HuH-7.5 (cell line): ENCODE data around the gene FBN1.

Experiments used
- DNase-seq: peaks from one replicate; pipeline ENCODE4 v3.0.0; 2011; ENCODE audit warnings: low spot score

FBN1 gene

DNA sequence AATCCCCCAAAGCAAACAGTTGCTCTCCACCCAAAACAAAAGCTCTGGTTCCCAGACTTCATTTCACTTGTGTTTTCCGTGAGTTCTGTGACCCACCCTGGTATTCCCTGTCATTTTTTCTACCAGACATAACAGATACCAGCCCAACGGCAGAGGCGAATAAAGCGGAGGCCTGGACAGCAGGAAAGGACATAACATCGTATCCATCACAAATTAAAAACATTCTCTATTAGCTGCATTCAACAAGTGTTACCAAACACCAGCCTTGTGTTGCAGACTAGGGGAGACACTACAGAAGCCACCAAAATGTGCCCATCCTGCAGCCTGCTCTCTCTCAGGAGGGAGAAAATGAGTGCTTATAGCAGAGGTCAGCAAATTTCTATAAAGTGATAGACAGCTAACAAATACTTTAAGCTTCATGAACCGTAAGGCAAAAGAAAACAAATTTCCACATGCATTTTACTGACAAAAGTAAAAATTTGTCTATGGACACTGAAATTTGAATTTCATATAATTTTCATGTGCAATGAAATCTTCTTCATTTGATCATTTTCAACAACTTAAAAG, 7.1 kb upstream of the FBN1 start:
- no peak for DNase-seq

DNA sequence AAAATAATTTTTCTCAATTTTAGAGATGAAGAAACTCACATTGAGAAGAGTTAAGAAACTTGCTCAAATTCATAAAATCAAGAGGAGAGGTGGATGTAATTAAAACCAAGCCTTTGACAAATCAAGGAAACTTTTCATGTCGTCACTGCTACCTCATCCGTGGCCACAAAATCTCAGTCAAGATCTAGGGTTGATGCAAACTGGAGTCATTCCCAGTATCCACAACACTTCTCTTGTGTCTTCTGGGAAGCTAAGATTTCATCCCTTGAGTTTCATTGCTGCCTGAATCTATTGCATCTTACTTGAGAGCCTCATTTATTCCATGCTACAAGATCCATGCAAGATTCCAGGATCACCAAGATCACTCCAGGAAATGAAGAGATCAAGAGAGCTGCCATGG, 5.4 kb upstream of the FBN1 start:
- no peak for DNase-seq

DNA sequence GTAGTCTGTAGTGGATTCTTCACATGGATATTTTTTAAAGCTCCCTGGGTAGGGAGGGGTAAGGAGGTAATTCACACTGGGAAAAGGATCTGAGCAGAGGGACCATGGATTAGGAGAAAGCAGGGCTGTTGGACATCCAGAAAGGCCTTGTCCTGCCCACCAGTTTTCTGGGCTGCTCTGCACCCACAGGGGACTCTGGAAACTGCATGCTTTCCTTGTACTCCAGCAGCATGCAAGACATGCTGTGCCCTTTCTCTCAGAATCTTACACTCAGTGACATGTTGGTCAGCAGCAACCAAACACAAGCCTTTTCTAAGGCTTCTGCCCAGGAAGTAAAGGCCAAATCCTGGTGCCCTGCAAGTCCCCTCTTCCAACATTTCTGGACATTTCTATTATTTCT, 2.5 kb upstream of the FBN1 start:
- no peak for DNase-seq

DNA sequence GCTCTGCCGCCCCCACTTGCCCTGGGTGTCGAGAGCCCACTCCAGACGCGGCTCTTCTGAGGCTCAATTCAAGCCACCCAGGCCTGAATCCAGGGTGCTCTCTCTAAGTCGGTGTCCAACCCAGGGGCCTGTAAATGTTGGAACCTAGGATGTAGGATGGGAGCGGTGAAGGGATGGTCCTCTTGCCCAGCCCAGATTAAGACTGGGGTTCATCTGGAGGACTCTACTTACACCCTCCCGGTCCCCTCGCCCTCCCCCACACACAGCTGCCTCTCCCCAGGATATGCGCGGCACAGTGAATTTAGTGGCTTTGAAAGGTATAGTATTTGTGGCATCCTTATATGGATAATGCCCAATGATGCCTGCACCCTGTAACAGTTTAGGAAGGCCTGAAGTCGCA, 822 bp upstream of the FBN1 start:
- no peak for DNase-seq

GRCh38 chr15:48644827-48645557, 517 bp downstream of the FBN1 start:
- DNase-seq = peak; percentile 26

DNA sequence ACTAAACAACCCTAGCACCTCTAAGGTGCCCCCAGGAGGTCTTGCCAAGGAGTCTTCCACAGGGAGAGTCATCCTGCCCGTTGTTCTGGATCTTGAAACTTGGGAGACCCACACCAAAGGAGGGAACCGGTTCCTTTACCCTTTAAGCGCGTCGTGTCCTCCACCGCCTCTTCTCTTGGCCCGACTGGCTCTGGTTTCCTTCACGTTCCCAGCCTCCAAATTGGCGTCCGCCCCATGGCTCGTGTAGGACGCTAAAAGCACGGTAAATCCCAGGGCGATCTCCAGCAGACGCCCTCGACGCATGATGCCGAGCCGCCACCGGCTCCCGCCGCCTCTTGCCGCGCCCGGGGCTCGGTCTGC, 1.1 kb downstream of the FBN1 start:
- DNase-seq = no peak

DNA sequence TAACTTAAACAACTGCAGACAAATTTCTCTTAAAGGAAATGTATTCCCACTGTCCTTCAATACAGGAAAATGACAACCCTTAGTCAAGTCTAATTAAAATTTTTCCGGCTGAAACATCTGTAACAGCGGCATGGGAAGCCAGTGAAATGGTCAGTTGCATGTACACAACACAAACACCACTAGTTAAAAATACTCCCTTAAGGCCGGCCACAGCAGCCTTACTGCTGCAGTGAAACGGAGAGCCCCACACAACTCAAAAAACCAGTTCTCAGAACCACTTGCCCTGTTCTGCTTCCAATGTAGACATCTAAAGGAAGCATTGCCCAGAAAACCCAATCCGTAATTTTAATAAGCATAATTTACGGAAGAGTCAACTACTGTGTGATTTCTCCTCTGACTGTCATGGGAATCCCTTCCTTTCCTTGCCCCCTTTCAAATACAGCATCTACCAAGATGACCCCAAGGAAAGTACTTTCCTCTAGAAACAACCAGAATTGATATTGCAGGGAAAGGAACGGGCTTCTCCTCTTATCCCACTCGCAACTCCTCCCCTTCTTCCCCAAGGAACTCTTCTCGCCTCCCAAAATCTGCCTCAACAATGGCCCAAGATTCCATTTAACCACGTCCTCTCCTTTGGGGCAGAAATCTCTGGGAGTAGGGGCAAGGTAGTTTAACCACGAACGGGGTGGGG, 1.6 kb downstream of the FBN1 start:
- no peak for DNase-seq

- DNase-seq = no peak
These were observed 2.3 kb downstream of the FBN1 start for GRCh38 chr15:48643206-48643605.

- no peak for DNase-seq
These were observed 2.7 kb downstream of the FBN1 start for GRCh38 chr15:48642795-48643194.

- no peak for DNase-seq
These were observed 4.1 kb downstream of the FBN1 start for GRCh38 chr15:48641416-48641815.

DNA sequence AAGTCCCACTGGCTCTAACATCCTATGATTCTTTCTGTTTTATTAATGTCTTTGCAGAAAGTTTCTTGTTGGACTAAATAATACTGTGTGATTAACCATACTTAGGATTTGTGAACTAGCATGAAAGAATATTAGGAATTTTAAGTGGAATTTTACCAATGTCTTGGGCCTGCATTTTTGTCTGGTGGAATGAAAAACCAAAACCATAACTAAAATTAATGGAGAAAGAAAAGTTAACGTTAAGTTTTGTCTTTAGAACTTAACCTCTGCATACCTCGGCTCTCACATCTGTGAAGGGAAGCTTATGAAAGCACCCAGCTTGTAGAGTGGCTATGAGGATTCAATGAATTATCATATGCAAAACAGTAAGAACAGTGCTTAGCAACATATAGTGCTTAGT, 6.5 kb downstream of the FBN1 start:
- DNase-seq = no peak

GRCh38 chr15:48637639-48638038, 7.9 kb downstream of the FBN1 start:
- DNase-seq = no peak

DNA sequence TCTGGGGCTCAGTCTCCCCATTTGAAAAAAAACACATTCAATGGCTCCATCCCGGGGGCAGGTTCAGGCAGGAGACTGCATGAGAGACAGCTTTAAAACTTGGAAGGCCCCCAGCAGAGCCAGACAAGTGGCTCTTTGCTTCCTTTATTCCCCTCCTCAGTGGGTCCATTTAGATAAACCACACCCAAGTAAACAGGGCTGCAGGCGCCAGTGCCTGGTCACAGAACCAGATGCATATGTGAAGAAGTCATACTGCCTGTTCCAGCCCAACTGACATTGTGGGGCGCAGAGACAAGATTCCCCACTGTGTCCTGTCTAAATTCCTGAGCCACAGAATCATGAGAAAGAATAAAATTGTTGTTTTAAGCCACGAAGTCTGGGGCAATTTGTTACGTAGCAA, 9.0 kb downstream of the FBN1 start:
- no peak for DNase-seq

- DNase-seq = no peak
These were observed 10.6 kb downstream of the FBN1 start for GRCh38 chr15:48634893-48635292.

DNA sequence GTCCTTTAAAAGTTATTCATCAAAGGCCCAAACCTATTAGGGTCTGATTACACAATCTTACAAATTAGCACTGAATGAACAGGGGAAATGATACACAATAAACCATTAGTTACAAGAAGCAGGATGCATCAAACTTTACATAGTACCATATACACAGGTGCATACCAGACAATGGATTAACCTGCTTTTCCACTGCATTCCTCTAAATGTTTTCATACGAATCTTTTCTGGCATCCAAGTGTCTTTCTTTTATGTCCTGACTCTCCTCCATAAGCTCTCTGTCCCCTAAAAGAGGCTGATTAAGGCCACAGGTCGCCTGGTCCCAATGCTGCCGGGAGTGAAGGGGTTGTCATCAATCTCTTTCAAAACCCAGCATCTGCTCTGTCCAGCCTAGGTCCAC, 11.4 kb downstream of the FBN1 start:
- DNase-seq = no peak

DNA sequence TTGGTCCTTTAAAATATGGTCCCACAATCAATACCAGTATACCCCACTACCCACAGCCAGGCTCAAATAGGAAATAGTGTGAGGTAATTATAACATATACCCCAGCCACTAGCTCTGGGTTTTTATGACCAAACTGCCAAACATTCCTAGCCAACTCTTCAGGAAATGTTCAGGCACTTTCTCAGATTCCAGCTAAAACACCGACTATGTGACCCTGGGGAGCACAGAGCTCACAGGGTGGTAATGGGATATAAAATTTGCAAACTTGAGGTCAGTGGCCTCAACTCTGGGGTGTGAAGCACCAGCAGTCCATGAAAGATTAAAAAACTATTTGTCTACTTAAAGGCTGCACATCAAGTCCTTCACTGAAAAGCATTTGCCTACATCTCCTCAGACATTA, 12.9 kb downstream of the FBN1 start:
- DNase-seq = no peak

GRCh38 chr15:48631176-48631770, 14.2 kb downstream of the FBN1 start:
- DNase-seq = no peak

DNA sequence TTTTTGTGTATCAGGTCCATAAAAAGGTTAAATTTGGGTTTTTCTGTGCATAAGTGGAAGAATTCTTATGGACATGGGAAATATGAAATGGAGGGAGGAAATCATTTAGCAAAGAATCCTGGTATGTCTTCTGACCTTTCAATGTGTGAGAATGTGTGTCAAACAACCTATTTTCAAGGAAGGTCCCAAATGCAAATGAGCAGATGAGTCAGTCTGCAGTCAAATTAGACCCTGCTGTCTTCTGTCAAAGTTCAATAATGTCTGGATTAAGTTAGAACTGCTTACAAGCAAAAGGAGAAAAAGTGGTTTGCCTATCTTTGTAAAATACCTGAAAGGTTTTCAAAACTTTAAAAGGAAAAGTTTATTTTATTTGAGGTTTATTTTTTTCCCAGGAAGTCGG, 15.3 kb downstream of the FBN1 start:
- DNase-seq = no peak

DNA sequence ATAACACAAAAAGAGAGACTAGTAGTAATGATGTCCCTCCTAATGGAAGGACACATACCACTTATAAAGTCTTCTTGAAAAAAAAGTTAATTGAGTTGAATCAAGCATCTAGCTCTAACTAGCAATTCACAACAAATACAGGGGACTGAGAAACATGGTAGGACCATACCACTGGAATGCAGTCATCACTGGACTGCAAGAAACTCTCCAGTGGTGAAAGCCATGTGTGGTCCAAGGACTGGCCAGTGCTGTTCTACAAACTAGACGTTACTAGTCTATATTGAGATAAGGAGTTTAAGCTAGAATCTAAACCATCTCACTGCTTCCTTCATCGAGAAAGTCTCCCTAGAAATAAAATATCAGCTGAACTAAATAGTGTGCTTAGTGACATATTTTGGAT, 16.7 kb downstream of the FBN1 start:
- no peak for DNase-seq

DNA sequence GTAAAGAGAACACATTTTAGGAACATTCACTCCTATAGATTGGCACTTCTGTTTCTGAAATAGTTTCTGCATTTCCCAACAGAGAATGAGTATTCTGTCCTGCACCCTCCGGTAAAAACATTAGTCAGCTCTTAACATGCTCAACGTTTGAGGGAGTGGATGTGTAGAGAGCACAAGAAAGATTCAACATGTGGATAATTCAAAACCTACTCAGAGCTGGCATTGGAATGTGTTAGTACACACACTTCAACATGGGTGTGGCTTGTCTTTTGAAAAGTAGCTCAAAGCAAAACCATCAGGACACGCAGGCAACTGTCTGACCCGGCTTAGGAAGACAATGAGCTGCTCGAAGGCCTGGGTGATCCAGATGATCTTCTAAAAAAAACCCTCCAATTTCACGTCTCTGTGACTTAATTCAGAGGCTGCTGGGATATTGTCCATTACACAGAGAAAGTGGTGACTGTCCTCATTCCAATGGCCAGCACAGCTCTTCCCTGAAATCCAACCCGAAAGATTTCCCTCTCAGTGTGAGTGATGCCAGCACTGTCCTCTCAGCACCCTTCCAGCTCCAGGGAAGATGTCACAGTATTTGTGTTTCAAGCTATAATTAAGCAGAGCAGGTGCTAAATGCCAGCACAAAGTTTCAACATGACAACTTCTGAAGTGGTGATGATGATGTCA, 18.1 kb downstream of the FBN1 start:
- DNase-seq = no peak

GRCh38 chr15:48625126-48625525, 20.4 kb downstream of the FBN1 start:
- no peak for DNase-seq

- DNase-seq = no peak
These were observed 20.8 kb downstream of the FBN1 start for GRCh38 chr15:48624700-48625099.

GRCh38 chr15:48623456-48623855, 22.1 kb downstream of the FBN1 start:
- no peak for DNase-seq
